Astrocyte (in vitro differentiated cells and primary cell): ENCODE data around the gene VPS8. TPM values are rescaled to one million over a fixed set of nuclear protein-coding genes. Genes with fewer than 3 reads are reported as not detected.
A peak's percentile ranks its signal among the peaks of the same experiment; 100 is the strongest.

ENCODE experiments used
- DNase-seq: peaks from one replicate; pipeline ENCODE4 v3.0.0-alpha.2; 2010; ENCODE audit warnings: low read depth
- FAIRE-seq: peaks from 2 replicates; lab custom pipeline; 2011; peaks lifted over from hg19 to GRCh38; lab: Jason Lieb, UNC
- H2AFZ ChIP-seq: 2 replicates; pipeline ENCODE4 v1.6.0; 2012; ENCODE audit warnings: low read depth, low read length, inconsistent platforms
- H3K27ac ChIP-seq: 2 replicates; pipeline ENCODE4 v1.5.1; 2011; ENCODE audit warnings: low read depth, low read length, inconsistent platforms
- H3K27me3 ChIP-seq: 2 replicates; pipeline ENCODE4 v1.6.0; 2011; ENCODE audit warnings: low read length, inconsistent platforms; ENCODE audit not compliant: insufficient read depth
- H3K36me3 ChIP-seq: 2 replicates; pipeline ENCODE4 v1.5.1; 2011; ENCODE audit warnings: low read length, inconsistent platforms; ENCODE audit not compliant: insufficient read depth
- H3K4me1 ChIP-seq: 2 replicates; pipeline ENCODE4 v1.5.1; 2011; ENCODE audit warnings: low read length, inconsistent platforms; ENCODE audit not compliant: insufficient read depth
- H3K4me2 ChIP-seq: 2 replicates; pipeline ENCODE4 v1.6.0; 2012; ENCODE audit warnings: low read length, inconsistent platforms
- H3K4me3 ChIP-seq: 2 replicates; pipeline ENCODE4 v1.5.1; 2011; ENCODE audit warnings: low read depth, mild to moderate bottlenecking, low read length, inconsistent platforms; ENCODE audit not compliant: insufficient read depth
- H3K79me2 ChIP-seq: 2 replicates; pipeline ENCODE4 v1.6.0; 2012; ENCODE audit warnings: mild to moderate bottlenecking, low read length, inconsistent platforms; ENCODE audit not compliant: insufficient read depth
- H3K9ac ChIP-seq: 2 replicates; pipeline ENCODE4 v1.6.0; 2012; ENCODE audit warnings: mild to moderate bottlenecking, low read length, inconsistent platforms
- H3K9me3 ChIP-seq: 2 replicates; pipeline ENCODE4 v1.5.1; 2012; ENCODE audit warnings: low read depth, mild to moderate bottlenecking, low read length, inconsistent platforms; ENCODE audit not compliant: insufficient read depth
- H4K20me1 ChIP-seq: 2 replicates; pipeline ENCODE4 v1.6.0; 2012; ENCODE audit warnings: low read length, inconsistent platforms; ENCODE audit not compliant: insufficient read depth
- H3K27ac Mint-ChIP-seq: one replicate; pipeline ENCODE4 v1.8.0; 2021; ENCODE audit warnings: mild to moderate bottlenecking, mixed read lengths; ENCODE audit not compliant: unreplicated experiment
- H3K27me3 Mint-ChIP-seq: one replicate; pipeline ENCODE4 v1.8.0; 2021; ENCODE audit warnings: low read depth, mixed read lengths; ENCODE audit not compliant: unreplicated experiment
- H3K36me3 Mint-ChIP-seq: one replicate; pipeline ENCODE4 v1.8.0; 2021; ENCODE audit warnings: low read depth, mixed read lengths; ENCODE audit not compliant: unreplicated experiment
- H3K4me1 Mint-ChIP-seq: one replicate; pipeline ENCODE4 v1.8.0; 2021; ENCODE audit warnings: low read depth, mixed read lengths; ENCODE audit not compliant: unreplicated experiment
- H3K4me3 Mint-ChIP-seq: one replicate; pipeline ENCODE4 v1.8.0; 2021; ENCODE audit warnings: mild to moderate bottlenecking, moderate library complexity, mixed read lengths; ENCODE audit not compliant: unreplicated experiment
- H3K9me3 Mint-ChIP-seq: one replicate; pipeline ENCODE4 v1.8.0; 2021; ENCODE audit warnings: mild to moderate bottlenecking, mixed read lengths; ENCODE audit not compliant: unreplicated experiment
- EZH2 ChIP-seq: IDR thresholded peaks from 2 replicates; pipeline ENCODE4 v1.6.1; 2012; ENCODE audit warnings: mild to moderate bottlenecking, low read length, inconsistent platforms; ENCODE audit not compliant: insufficient read depth
- total RNA-seq: library from RNA; stranded (reverse); gene quantifications from 2 replicates; pipeline ENCODE4 v1.2.1, GENCODE V29; 2021
- TF ChIP-seq, protein P1 (sequence below): IDR thresholded peaks from 2 replicates; pipeline ENCODE4 v1.5.1; 2011; ENCODE audit warnings: low read depth, mild to moderate bottlenecking, inconsistent platforms, low read length, moderate library complexity; ENCODE audit not compliant: insufficient read depth

Gene VPS8
- total RNA-seq, 1 donor from 2014 or later: 40.7 TPM

- Histone ChIP-seq H4K20me1 (peaks cover 4% of the 10 kb centered on the region), H3K36me3 (no peaks in the 10 kb centered on the region), H3K27me3 (no peaks in the 10 kb centered on the region), H2AFZ (no peak overlapping the region), H3K27ac (no peak overlapping the region), H3K9me3 (no peaks in the 10 kb centered on the region), H3K4me1 (peaks cover 4% of the 10 kb centered on the region), H3K9ac (no peak overlapping the region), H3K4me2 (no peak overlapping the region), H3K79me2 (peaks cover 7% of the 10 kb centered on the region), H3K4me3 (no peak overlapping the region)
- H3K27me3 Mint-ChIP-seq: no peaks in the 10 kb centered on the region
- no peak overlapping the region for H3K4me3 Mint-ChIP-seq
- FAIRE-seq (no peak), DNase-seq (no peak)
- no peaks in the 10 kb centered on the region for H3K9me3 Mint-ChIP-seq
- no peak for TF ChIP-seq EZH2
- TF ChIP-seq, protein P1, sequence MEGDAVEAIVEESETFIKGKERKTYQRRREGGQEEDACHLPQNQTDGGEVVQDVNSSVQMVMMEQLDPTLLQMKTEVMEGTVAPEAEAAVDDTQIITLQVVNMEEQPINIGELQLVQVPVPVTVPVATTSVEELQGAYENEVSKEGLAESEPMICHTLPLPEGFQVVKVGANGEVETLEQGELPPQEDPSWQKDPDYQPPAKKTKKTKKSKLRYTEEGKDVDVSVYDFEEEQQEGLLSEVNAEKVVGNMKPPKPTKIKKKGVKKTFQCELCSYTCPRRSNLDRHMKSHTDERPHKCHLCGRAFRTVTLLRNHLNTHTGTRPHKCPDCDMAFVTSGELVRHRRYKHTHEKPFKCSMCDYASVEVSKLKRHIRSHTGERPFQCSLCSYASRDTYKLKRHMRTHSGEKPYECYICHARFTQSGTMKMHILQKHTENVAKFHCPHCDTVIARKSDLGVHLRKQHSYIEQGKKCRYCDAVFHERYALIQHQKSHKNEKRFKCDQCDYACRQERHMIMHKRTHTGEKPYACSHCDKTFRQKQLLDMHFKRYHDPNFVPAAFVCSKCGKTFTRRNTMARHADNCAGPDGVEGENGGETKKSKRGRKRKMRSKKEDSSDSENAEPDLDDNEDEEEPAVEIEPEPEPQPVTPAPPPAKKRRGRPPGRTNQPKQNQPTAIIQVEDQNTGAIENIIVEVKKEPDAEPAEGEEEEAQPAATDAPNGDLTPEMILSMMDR: no peak
- H3K27ac Mint-ChIP-seq: no peak overlapping the region
- H3K4me1 Mint-ChIP-seq: no peaks in the 10 kb centered on the region
- H3K36me3 Mint-ChIP-seq: peaks cover 5% of the 10 kb centered on the region
These were observed 9.1 kb downstream of the VPS8 start for GRCh38 chr3:184821034-184821433.

- DNase-seq: no peak
- Histone ChIP-seq H3K4me3 (no peak overlapping the region), H3K9ac (no peak overlapping the region), H3K36me3 (no peaks in the 10 kb centered on the region), H3K79me2 (no peaks in the 10 kb centered on the region), H3K27ac (no peak overlapping the region), H3K4me2 (no peak overlapping the region), H4K20me1 (no peaks in the 10 kb centered on the region), H3K27me3 (no peaks in the 10 kb centered on the region), H2AFZ (no peak overlapping the region), H3K4me1 (no peaks in the 10 kb centered on the region), H3K9me3 (no peaks in the 10 kb centered on the region)
- TF ChIP-seq EZH2: no peak
- TF ChIP-seq, protein P1: no peak
- Mint-ChIP-seq H3K27me3 (no peaks in the 10 kb centered on the region), H3K4me3 (no peak overlapping the region), H3K9me3 (no peaks in the 10 kb centered on the region), H3K27ac (no peak overlapping the region), H3K36me3 (peaks cover 5% of the 10 kb centered on the region), H3K4me1 (no peaks in the 10 kb centered on the region)
- FAIRE-seq: no peak
These were observed 10.1 kb downstream of the VPS8 start for GRCh38 chr3:184822081-184822480.

- Histone ChIP-seq H3K36me3 (no peaks in the 10 kb centered on the region), H3K27ac (no peak overlapping the region), H3K4me1 (no peaks in the 10 kb centered on the region), H4K20me1 (no peaks in the 10 kb centered on the region), H3K4me3 (no peak overlapping the region), H3K79me2 (no peaks in the 10 kb centered on the region), H3K4me2 (no peak overlapping the region), H3K9me3 (no peaks in the 10 kb centered on the region), H3K27me3 (no peaks in the 10 kb centered on the region), H2AFZ (no peak overlapping the region), H3K9ac (no peak overlapping the region)
- Mint-ChIP-seq H3K9me3 (no peaks in the 10 kb centered on the region), H3K4me1 (no peaks in the 10 kb centered on the region), H3K27ac (no peak overlapping the region), H3K27me3 (no peaks in the 10 kb centered on the region), H3K4me3 (no peak overlapping the region), H3K36me3 (peaks cover 5% of the 10 kb centered on the region)
- FAIRE-seq (peak; percentile 45), DNase-seq (no peak)
- TF ChIP-seq, protein P1: no peak
- no peak for TF ChIP-seq EZH2
These were observed 10.7 kb downstream of the VPS8 start for GRCh38 chr3:184822654-184823053.
